ENCODE results near the gene CNN1. TPM values are rescaled to one million over a fixed set of nuclear protein-coding genes. Genes with fewer than 3 reads are reported as not detected.

Gene CNN1
- total and polyA plus RNA-seq, 2 of the 4 experiments (the other 2 are of a cell fraction) = 102 to 196 TPM

DNA sequence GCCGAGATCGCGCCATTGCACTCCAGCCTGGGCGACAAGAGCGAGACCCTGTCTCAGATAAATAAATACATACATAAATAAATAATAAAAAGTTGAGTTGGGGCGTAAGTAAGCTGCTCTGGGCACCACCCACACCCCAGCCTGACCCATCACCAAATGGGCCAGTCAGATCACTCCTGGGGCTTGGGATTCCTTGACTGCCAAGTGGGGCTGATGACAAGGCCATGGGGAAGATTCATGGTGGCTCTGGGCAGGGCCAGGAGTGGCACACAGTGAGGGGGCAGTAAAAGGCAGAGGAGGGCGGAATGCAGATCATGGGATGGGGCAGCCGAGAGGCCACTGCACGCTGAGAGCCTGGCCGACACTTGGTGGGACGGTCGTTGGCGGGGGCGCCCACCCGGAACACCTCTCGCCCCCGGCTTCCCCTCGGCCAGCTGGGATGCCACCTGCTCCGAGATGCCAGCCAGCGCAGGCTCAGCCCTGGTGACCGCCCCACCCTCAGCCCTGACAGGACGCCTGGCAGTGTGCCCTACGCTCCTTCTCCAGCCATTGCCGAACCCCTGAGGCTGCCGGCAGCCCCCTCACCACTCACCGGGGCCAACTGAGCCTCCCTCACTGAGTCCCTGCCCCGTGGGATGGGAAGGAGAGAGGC is 43.9 kb upstream of the CNN1 start:
- BruUV-seq (replicated peaks) = no TSS peak
- DNase-seq (no peak), ATAC-seq (ENCODE audit: low read depth) (no peak)
- no peak overlapping the region for H3K14ac ChIP-seq (replicated peaks; ENCODE audit: low read depth, low read length)
- H3K18ac ChIP-seq (ENCODE audit: low read depth, low read length) = no peak overlapping the region
- H3K4ac ChIP-seq (ENCODE audit: low read depth, low read length) = no peak overlapping the region
- no peak overlapping the region for H2AK5ac ChIP-seq (ENCODE audit: low read depth, low read length)
- H4K5ac ChIP-seq (ENCODE audit: low read depth, low read length) = no peak overlapping the region
- in situ Hi-C loops (cut with MboI; ENCODE audit: low sequenced_read_pairs) = loop anchor here (5.0 kb wide), 1 partner anchor 93 kb away; no protein-coding TSS in a partner anchor
- H2BK20ac ChIP-seq (ENCODE audit: low read depth, low read length) = no peak overlapping the region
- H2AK9ac ChIP-seq (replicated peaks; ENCODE audit: low read depth, low read length, poor library complexity) = no peak overlapping the region
- WGBS, 2 experiments (ENCODE audit: extremely low coverage in 2 of 2, insufficient read length in 1 of 2) = 92% methylated on average over 12 of the region's 27 CpGs; no CpG with 5 or more reads in 1 of the 2 experiments
- H3K9me3 ChIP-seq (ENCODE audit: control insufficient read depth, insufficient read depth, low read length) = no peaks in the 10 kb centered on the region
- H3K4me1 ChIP-seq (ENCODE audit: control insufficient read depth, insufficient read depth, low read length) = peaks cover 3% of the 10 kb centered on the region
- no peaks in the 10 kb centered on the region for H3K27me3 ChIP-seq (ENCODE audit: control insufficient read depth, insufficient read depth, low read length)
- no peak overlapping the region for H3K56ac ChIP-seq (ENCODE audit: extremely low read depth, insufficient read depth, low read length)
- no peak overlapping the region for H3K23ac ChIP-seq (ENCODE audit: low read depth, low read length)
- H3K4me3 ChIP-seq (ENCODE audit: insufficient read depth, low read depth, low read length) = no peak overlapping the region
- no peak overlapping the region for H4K91ac ChIP-seq (ENCODE audit: insufficient read depth, low read depth, low read length)
- peaks cover 0 to 11% of the 10 kb centered on the region in 2 experiments; a peak in 2 of 4 replicates for H3K79me1 ChIP-seq (ENCODE audit: low read depth in 1 of 2, low read length in 2 of 2)
- H3K9me1 ChIP-seq (ENCODE audit: insufficient read depth, low read length) = peaks cover 7% of the 10 kb centered on the region; the same call in 1 of the 2 replicates
- no peak overlapping the region for H3K4me2 ChIP-seq (ENCODE audit: low read depth, low read length)
- CTCF ChIA-PET = no interaction called here
- no peak overlapping the region for H2BK15ac ChIP-seq (ENCODE audit: low read depth, low read length)
- TF ChIP-seq NFE2L2 (IDR thresholded peaks at IDR 0.05; ENCODE audit: low read depth, low read length) (no peak), RAD21 (IDR thresholded peaks at IDR 0.05; ENCODE audit: low read length) (no peak), CTCF (conservative IDR thresholded peaks at IDR 0.05; ENCODE audit: low read depth, low read length) (no peak), CHD1 (IDR thresholded peaks at IDR 0.05; ENCODE audit: low read depth, low read length) (no peak), BHLHE40 (IDR thresholded peaks at IDR 0.05; ENCODE audit: low read depth, low read length) (no peak), SMC3 (IDR thresholded peaks at IDR 0.05; ENCODE audit: low read depth, low read length) (no peak)
- TF ChIP-seq, protein P1, sequence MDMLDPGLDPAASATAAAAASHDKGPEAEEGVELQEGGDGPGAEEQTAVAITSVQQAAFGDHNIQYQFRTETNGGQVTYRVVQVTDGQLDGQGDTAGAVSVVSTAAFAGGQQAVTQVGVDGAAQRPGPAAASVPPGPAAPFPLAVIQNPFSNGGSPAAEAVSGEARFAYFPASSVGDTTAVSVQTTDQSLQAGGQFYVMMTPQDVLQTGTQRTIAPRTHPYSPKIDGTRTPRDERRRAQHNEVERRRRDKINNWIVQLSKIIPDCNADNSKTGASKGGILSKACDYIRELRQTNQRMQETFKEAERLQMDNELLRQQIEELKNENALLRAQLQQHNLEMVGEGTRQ (IDR thresholded peaks at IDR 0.05; ENCODE audit: low read depth, low read length) = no peak
- peaks cover 8% of the 10 kb centered on the region for H3K36me3 ChIP-seq (ENCODE audit: control insufficient read depth, insufficient read depth, low read length)
- no peak overlapping the region for H3K9ac ChIP-seq (ENCODE audit: low read depth, low read length)
- no peak overlapping the region for H2AFZ ChIP-seq (replicated peaks; ENCODE audit: low read length, poor library complexity)
- H2BK120ac ChIP-seq (ENCODE audit: low read depth, low read length) = no peak overlapping the region
- intact Hi-C loops (cut with micrococcal nuclease) = no loop called here
- dilution Hi-C loops (cut with HindIII; ENCODE audit: low sequenced_read_pairs, unreplicated experiment) = no loop called here
- H2BK5ac ChIP-seq (ENCODE audit: low read depth, low read length, poor library complexity, severe bottlenecking) = no peak overlapping the region
- POLR2A ChIA-PET (ENCODE audit: unreplicated experiment) = no interaction called here
- no peaks in the 10 kb centered on the region; the same call in 1 of the 2 replicates for H4K20me1 ChIP-seq (ENCODE audit: insufficient read depth, low read length)
- H4K8ac ChIP-seq (ENCODE audit: low read depth in 2 of 2, low read length in 2 of 2) = no peak overlapping the region
- no peak overlapping the region for H3K27ac ChIP-seq (ENCODE audit: insufficient read depth, low read length)

Measured in IMR-90 (cell line).